ENCODE measurements around the gene SMS.

The SMS gene

DNA sequence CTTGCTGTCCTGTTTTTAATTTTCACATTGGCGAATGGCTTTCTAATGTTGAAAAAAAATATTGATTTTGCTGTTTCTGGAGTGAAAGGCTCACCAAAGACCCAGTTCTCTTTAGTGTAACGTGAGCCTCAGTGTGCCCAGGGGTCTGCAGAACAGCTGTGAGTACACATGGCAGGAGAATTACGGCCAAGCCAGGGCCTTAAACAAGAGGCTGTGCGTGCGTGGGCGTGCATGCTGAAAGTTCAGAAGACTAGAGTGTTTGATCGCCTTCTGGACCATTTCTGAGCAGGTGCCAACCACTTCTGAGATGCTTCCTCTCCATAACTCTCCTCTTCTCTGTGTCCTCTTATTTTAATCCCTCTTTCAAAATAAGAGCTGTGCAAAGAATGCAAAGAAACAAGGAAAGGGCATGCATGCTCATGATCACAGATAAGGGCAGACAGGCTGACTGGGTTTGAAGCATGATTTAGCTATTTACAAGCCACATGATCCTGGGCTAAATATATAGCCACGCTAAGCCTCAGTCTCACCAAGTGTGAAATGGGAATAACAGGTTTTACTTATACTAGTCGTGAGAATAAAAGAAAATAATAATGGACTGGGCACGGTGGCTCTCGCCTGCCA lies 101.5 kb downstream of the SMS start:
- DNase-seq: no peak

DNA sequence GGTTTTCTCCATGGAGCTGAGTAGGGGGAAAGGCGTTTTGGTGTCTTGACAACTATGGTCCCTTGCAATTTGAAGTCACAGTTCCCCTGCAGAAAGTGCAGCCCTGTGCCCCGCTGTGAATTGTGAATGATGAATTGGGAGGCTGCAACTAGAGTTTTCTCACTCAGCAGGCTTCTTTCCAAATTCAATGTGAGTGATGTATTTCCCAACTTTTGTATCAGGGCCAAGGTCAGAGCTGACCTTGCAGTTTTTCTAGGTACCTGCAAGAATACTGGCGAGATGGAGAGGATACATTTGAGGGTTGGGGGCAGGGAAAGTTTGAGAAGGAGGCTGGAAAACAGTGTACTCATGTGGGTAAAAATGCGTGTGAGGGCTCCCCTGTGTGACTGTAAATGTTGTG lies 103.4 kb downstream of the SMS start:
- DNase-seq: no peak

Data from activated effector memory CD4-positive, alpha-beta T cell treated with Interleukin-2 at 50 U/mL for 16 hours (primary cell).